B cell (primary cell): ENCODE measurements around the gene DAPK3.

Experiments
- CTCF ChIP-seq: fragments of 200-600 bp; IDR thresholded peaks from one replicate; pipeline ENCODE4 v1.8.0; 2022; ENCODE audit warnings: antibody characterized with exemption, mild to moderate bottlenecking
- EZH2 ChIP-seq: IDR thresholded peaks from 2 replicates; pipeline ENCODE4 v1.6.1; 2012; ENCODE audit warnings: borderline replicate concordance, low read depth, mild to moderate bottlenecking, moderate library complexity, low read length; ENCODE audit not compliant: insufficient read depth, poor library complexity, severe bottlenecking

GRCh38 chr19:3970313-3970807, 539 bp downstream of the DAPK3 start:
- no peak for TF ChIP-seq CTCF
- no peak for TF ChIP-seq EZH2
